SK-N-SH treated with all-trans-retinoic acid at 6 μM for 48 hours (cell line): ENCODE results near the gene ARID3A.

Experiments used
- ARNTL ChIP-seq: fragments of 450-650 bp; formaldehyde crosslinking; IDR thresholded peaks from 2 replicates; pipeline ENCODE4 v1.5.0; 2020; ENCODE audit warnings: low read depth, mild to moderate bottlenecking, moderate library complexity, borderline replicate concordance
- ESRRG ChIP-seq: fragments of 250-450 bp; sonication (Bioruptor Pico); IDR thresholded peaks from 2 replicates; pipeline ENCODE4 v1.6.1; 2021; ENCODE audit warnings: mild to moderate bottlenecking
- ISL1 ChIP-seq: fragments of 250-450 bp; sonication (Bioruptor Pico); IDR thresholded peaks from 2 replicates; pipeline ENCODE4 v2.1.2; 2022; ENCODE audit warnings: mild to moderate bottlenecking, moderate library complexity
- OSR1 ChIP-seq: fragments of 250-450 bp; sonication (Bioruptor Pico); IDR thresholded peaks from 2 replicates; pipeline ENCODE4 v1.8.0; 2022; ENCODE audit warnings: moderate library complexity, mild to moderate bottlenecking, inconsistent platforms
- PPARA ChIP-seq: fragments of 250-450 bp; sonication (Bioruptor Pico); IDR thresholded peaks from 2 replicates; pipeline ENCODE4 v1.5.0; 2020; ENCODE audit warnings: mild to moderate bottlenecking, borderline replicate concordance
- RARB ChIP-seq: fragments of 250-450 bp; sonication (Bioruptor Pico); IDR thresholded peaks from 2 replicates; pipeline ENCODE4 v1.8.0; 2021; ENCODE audit warnings: mild to moderate bottlenecking, moderate library complexity
- ZC3H10 ChIP-seq: fragments of 250-450 bp; sonication (Bioruptor Pico); IDR thresholded peaks from 2 replicates; pipeline ENCODE4 v1.5.1; 2021; ENCODE audit warnings: mild to moderate bottlenecking, moderate library complexity
- ZFP3 ChIP-seq: fragments of 250-450 bp; sonication (Bioruptor Pico); IDR thresholded peaks from 2 replicates; pipeline ENCODE4 v1.5.0; 2020; ENCODE audit warnings: mild to moderate bottlenecking, moderate library complexity
- ZFP30 ChIP-seq: fragments of 450-650 bp; formaldehyde crosslinking; IDR thresholded peaks from 2 replicates; pipeline ENCODE4 v1.5.0; 2022; ENCODE audit warnings: mild to moderate bottlenecking, moderate library complexity
- ZNF70 ChIP-seq: fragments of 450-650 bp; formaldehyde crosslinking; IDR thresholded peaks from 2 replicates; pipeline ENCODE4 v1.5.0; 2020; ENCODE audit warnings: mild to moderate bottlenecking, moderate library complexity
- ZNF8 ChIP-seq: fragments of 450-650 bp; formaldehyde crosslinking; IDR thresholded peaks from 2 replicates; pipeline ENCODE4 v1.5.0; 2020; ENCODE audit warnings: mild to moderate bottlenecking, moderate library complexity
- TF ChIP-seq, protein P1 (sequence below): fragments of 250-450 bp; sonication (Bioruptor Pico); IDR thresholded peaks from 2 replicates; pipeline ENCODE4 v1.8.0; 2020; ENCODE audit warnings: mild to moderate bottlenecking, moderate library complexity, borderline replicate concordance
- TF ChIP-seq, protein P2 (sequence below): fragments of 250-450 bp; sonication (Bioruptor Pico); IDR thresholded peaks from 2 replicates; pipeline ENCODE4 v1.8.0; 2021; ENCODE audit warnings: low read depth, mild to moderate bottlenecking, moderate library complexity, borderline replicate concordance
- TF ChIP-seq, protein P3 (sequence below): fragments of 250-450 bp; sonication (Bioruptor Pico); IDR thresholded peaks from 2 replicates; pipeline ENCODE4 v1.5.1; 2020; ENCODE audit warnings: low read depth, mild to moderate bottlenecking, moderate library complexity

- TF ChIP-seq ZFP3 (CRISPR knock-in tag) (no peak), RARB (CRISPR knock-in tag) (no peak), ZFP30 (CRISPR knock-in tag) (no peak), PPARA (CRISPR knock-in tag) (no peak), ZNF70 (CRISPR knock-in tag) (no peak), ISL1 (CRISPR knock-in tag) (no peak), ARNTL (no peak), ZC3H10 (no peak), ESRRG (CRISPR knock-in tag) (no peak), OSR1 (no peak), ZNF8 (no peak)
- TF ChIP-seq, protein P1, sequence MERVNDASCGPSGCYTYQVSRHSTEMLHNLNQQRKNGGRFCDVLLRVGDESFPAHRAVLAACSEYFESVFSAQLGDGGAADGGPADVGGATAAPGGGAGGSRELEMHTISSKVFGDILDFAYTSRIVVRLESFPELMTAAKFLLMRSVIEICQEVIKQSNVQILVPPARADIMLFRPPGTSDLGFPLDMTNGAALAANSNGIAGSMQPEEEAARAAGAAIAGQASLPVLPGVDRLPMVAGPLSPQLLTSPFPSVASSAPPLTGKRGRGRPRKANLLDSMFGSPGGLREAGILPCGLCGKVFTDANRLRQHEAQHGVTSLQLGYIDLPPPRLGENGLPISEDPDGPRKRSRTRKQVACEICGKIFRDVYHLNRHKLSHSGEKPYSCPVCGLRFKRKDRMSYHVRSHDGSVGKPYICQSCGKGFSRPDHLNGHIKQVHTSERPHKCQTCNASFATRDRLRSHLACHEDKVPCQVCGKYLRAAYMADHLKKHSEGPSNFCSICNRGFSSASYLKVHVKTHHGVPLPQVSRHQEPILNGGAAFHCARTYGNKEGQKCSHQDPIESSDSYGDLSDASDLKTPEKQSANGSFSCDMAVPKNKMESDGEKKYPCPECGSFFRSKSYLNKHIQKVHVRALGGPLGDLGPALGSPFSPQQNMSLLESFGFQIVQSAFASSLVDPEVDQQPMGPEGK (CRISPR knock-in tag), result no peak
- TF ChIP-seq, protein P2, sequence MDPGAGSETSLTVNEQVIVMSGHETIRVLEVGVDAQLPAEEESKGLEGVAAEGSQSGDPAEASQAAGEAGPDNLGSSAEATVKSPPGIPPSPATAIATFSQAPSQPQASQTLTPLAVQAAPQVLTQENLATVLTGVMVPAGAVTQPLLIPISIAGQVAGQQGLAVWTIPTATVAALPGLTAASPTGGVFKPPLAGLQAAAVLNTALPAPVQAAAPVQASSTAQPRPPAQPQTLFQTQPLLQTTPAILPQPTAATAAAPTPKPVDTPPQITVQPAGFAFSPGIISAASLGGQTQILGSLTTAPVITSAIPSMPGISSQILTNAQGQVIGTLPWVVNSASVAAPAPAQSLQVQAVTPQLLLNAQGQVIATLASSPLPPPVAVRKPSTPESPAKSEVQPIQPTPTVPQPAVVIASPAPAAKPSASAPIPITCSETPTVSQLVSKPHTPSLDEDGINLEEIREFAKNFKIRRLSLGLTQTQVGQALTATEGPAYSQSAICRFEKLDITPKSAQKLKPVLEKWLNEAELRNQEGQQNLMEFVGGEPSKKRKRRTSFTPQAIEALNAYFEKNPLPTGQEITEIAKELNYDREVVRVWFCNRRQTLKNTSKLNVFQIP (CRISPR knock-in tag), result no peak
- TF ChIP-seq, protein P3, sequence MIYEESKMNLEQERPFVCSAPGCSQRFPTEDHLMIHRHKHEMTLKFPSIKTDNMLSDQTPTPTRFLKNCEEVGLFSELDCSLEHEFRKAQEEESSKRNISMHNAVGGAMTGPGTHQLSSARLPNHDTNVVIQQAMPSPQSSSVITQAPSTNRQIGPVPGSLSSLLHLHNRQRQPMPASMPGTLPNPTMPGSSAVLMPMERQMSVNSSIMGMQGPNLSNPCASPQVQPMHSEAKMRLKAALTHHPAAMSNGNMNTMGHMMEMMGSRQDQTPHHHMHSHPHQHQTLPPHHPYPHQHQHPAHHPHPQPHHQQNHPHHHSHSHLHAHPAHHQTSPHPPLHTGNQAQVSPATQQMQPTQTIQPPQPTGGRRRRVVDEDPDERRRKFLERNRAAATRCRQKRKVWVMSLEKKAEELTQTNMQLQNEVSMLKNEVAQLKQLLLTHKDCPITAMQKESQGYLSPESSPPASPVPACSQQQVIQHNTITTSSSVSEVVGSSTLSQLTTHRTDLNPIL, result no peak
These were observed 13.4 kb upstream of the ARID3A start for GRCh38 chr19:912181-913079.
